ENCODE results near the gene SMIM41.

The SMIM41 gene

DNA sequence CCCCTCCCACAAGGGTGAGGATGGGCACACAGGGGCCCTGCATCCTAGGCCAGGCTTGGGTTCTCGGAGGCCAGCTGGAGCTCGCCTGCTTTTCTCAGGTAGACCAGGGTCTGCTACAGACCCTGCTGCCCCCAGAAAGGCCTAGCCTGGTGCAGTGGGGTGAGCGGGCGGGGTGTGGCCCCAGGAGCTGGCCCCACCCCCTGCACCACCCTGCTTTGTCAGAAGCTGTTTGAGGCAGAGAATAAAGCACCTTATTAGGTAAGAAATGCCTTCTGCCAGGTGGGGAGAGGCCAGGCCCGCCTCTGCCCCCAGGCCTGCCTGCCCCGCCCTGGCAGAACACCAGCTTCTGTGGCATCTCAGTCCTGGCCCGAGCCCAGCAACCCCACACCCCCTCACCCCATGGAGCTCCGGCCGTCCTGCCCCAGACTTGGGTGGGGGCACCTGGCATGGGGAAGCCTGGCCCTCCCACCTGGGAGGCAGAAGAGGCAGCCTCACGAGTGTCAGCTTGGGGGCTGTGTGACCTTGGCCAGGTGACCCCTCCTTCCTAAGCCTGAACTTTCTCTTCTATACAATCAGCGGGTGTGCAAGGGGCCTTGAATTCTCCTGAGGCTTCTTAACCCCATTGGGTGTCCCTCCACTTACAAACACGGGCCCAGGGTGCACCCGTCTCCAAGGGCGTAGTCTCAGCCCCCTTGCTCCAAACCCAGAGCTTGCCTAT is 69.1 kb downstream of the SMIM41 start:
- DNase-seq, result no peak

GRCh38 chr12:52149182-52149641 is 69.7 kb downstream of the SMIM41 start:
- DNase-seq, result no peak

DNA sequence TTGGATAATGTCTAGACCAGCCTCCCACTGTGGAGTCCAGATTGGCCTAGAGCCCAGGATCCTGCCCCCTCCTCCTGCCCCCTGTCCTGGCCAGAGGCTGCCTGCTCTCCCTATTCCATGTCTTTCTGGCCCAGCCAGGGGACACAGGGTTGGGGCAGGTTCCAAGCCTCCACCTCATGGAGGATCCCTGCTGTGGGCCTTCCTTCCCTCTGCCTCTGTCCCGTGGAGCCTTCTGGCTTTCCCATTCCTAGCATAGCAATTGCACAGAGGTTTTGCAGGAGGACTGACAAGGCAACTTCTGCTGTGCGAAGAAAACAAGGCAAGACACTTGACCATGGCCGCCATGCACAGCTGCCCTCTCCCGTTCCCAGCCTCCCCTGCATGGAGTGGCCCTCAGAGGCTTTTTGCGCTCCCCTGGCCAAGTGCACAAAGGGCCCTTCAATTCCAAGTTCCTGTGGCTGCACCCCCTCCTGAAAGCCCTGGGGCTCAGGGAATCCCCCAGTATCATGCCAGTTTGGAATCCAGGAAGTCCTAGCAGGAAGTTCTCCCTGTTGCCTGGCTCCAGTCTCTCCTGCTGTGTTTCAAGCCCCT is 70.2 kb downstream of the SMIM41 start:
- DNase-seq, result no peak

DNA sequence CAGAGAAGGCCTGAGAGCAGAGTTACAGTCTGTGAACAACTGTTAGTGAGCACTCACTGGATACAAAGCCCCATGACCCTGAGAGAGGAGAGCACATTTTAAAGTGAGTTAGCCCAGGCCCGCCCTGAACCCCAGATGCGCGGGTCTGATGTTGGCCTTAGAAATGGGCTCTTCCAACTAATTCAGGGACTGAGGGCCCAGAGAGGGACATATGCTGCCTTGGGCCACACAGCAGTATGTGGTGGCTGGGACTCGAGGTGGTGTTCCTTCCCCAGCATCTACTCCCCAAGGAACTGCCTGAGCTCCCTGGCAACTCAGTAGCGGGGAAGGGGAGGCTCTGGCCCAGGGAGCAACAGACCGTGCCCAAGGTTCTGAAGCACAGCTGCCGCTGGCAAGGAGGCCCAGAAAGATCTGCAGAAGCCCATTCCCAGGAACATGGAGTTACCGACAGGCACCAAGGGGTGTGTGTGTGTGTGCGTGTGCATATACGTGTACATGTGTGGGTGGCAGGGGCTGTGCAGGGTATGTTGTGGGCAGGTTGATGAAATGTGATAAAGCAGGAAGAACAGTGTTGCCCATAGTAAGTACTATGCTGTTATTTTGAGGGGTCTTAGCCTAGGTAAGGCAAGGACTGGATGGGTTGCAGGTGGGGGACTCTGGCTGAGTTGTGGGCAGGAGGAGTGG is 71.8 kb downstream of the SMIM41 start:
- no peak for DNase-seq

DNA sequence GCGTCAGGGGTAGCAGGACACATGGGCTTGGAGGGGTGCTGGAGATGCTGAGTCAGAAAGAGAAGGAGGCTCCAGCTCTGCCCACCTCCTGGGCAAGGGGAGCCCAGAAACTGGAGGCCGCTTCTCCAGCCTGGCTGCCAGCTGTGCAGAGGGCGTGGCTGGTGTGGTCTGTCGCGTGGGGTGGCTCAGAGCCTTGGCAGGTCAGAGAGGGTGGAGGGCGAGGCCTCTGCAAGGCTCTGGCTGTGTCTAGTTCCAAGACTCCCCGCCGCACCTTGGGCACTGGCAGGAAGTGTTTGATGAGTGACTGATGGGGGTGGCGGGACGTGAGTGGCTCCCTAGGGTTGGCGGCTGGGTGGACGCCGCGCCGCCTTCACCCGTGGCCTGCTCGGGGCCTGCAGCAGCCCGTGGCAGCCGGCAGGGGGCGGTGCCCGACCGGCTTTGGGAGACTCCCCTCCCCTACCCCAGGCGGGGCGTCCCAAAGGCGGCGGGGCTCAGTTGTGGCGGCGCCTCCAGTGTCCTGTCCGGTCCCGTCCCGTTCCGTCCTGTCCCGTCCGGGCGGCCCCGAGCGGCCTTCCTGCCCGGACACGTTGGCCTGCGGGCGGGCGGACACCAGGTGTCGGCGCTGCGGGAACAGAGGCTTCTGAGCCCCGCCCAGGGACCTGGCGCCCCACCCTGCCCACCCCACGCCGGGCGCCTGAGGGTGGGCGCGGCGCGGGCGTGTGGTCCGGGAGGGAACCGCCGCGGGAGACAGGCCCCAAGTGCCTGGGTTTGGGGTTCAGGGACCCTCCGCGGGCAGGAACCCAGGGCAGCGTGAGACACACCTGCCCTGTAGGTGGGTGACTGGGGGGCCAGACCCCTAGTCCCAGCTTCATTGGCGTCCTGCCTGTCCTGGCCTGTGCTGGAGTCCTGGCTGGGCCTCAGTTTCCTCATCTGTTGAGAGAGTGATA is 72.6 kb downstream of the SMIM41 start:
- DNase-seq, result no peak

DNA sequence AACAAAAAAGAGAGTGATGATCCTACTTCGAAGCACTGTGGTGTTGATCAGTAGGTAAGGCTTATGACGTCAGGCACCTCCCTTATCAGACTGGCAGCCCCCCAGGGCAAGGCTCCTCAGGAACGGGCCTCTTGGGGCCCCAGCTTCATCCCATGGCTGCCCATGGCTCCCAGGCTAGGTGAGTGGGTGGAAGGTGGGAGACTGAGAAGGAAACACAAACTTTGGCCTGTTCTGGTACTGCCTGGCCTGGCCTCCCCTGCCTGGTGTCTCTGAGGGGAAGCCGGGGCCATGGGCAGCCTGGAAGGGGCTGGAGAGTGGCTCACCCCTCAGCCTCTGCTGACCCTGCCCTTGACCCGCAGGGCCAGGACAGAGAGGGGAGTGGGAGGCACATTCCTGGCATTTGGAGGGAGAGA is 73.4 kb downstream of the SMIM41 start:
- no peak for DNase-seq

GRCh38 chr12:52155048-52155868 is 75.8 kb downstream of the SMIM41 start:
- DNase-seq, result no peak

DNA sequence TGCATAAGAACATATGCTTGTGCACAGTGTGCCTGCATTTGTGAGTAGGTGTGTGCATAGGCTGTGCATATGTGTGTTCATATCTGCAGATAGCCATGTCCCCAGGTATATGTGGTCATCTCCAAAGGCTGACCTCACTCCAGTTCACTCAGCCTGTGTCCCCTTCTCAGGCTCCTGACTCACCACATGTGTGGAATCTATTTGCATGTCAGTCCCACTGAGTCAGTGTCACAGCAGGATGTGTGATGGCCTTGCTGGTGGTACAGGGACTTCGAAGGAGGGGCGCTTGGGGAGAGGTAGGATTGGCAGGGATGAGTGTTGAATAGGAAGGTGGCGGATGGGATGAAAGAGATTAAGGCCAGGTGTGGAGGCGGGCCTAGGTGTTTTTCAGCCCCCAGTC is 76.8 kb downstream of the SMIM41 start:
- DNase-seq, result no peak

DNA sequence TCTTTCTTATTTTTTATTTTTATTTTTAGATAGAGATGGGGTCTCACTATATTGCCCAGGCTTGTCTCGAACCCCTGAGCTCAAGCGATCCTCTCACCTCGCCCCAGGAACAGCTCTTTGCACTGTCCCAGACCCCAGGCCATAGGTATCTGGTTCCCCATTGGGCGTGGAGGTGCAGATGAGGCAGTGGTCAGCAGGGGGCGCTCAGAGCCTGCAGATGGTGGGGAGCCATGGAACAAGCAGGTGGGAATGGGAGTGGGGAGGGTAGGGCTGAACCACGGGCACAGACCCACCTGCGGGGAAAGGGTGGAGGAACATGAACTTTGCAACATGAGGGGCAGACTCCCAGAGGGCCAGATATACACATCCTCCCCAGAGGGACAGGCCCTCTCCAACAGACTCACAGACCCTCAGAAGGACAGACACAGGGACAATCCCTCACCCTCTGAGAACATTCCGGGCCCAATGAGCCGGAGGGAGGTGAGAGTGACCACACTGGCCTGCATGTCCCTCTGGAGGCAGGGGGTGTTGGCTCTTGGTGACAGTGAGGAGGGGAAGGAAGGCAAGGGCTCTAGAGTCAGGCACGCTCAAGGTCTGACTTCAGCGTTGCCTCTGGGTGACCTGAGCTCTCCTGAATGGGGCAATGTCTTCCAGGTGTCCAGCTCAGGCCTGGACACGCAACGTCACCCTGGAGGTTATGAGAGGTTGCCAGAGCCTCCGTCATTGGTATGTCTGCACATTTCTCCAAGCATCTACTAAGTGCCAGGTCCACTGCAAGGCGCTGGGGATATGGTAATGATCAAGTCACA is 77.5 kb downstream of the SMIM41 start:
- DNase-seq, result peak; percentile 46

DNA sequence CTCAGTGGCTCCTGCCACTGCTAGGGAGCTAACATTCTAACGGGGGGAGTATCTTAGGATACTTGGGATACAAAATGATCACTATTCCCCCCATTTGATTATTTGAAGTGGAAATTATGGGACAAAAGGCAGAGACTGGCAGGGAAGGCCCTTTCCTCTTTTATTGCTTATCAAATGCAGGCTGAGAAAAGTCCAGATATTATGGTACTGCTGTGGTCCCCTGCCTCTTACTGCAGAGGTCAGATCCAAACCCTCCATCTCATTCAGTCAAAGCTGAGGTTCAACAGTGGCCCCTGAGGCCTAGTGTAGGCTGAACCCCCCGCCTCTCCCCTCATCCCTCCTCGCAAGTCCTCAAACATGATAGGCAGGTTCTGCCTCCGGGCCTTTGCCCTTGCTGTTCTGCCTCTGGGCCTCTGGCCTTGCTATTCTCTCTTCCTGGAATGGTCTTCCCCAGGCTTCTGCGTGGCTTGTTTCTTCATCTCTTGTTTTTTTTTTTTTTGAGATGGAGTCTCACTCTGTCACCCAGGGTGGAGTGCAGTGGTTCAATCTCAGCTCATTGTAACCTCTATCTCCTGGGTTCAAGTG is 78.2 kb downstream of the SMIM41 start:
- DNase-seq, result no peak

Measured in NCI-H1092 (cell line).